K562 (cell line): ENCODE measurements around the gene KCNK4. TPM values are rescaled to one million over a fixed set of nuclear protein-coding genes. Genes with fewer than 3 reads are reported as not detected.

Experiments used
- ADNP ChIP-seq: fragments of 200-800 bp; sonication (Bioruptor generic); IDR thresholded peaks from 2 replicates; pipeline ENCODE4 v1.6.1; 2016; ENCODE audit warnings: missing genetic modification characterization, missing compliant biosample characterization
- CHCHD3 ChIP-seq: fragments of 250-450 bp; sonication (Bioruptor Pico); IDR thresholded peaks from 2 replicates; pipeline ENCODE4 v2.1.2; 2022; ENCODE audit warnings: mild to moderate bottlenecking
- CSDE1 ChIP-seq, 2 experiments: fragments of 450-650 bp; IDR thresholded peaks; 2 replicates each; pipeline ENCODE4 v1.6.1; 2016; ENCODE audit warnings: mild to moderate bottlenecking in 1 of 2
- FOXM1 ChIP-seq, 2 experiments: fragments of 450-650 bp in 1 of 2; sonication (generic) in 1 of 2; formaldehyde crosslinking in 1 of 2; IDR thresholded peaks; 2 replicates each; pipeline versions ENCODE4 v1.6.1 to v1.9.0; 2017 to 2022; ENCODE audit warnings: low read depth in 2 of 2, mild to moderate bottlenecking in 2 of 2, missing genetic modification reagents in 1 of 2, moderate library complexity in 1 of 2
- GABPB1 ChIP-seq: sonication (generic); formaldehyde crosslinking; IDR thresholded peaks from 2 replicates; pipeline ENCODE4 v1.8.0; 2022; ENCODE audit warnings: mild to moderate bottlenecking, missing genetic modification reagents
- HMG20B ChIP-seq: fragments of 250-450 bp; sonication (Bioruptor Pico); IDR thresholded peaks from 2 replicates; pipeline ENCODE4 v1.5.0; 2021; ENCODE audit warnings: mild to moderate bottlenecking
- NFIX ChIP-seq: fragments of 250-450 bp; sonication (Bioruptor Pico); IDR thresholded peaks from 2 replicates; pipeline ENCODE4 v1.4.0; 2020; ENCODE audit warnings: low read depth, mild to moderate bottlenecking, moderate library complexity
- POLR2G ChIP-seq: fragments of 200-400 bp; formaldehyde crosslinking; IDR thresholded peaks from 2 replicates; pipeline ENCODE4 v1.6.1; 2017; ENCODE audit warnings: low read depth, mild to moderate bottlenecking, antibody characterized with exemption, low read length, moderate library complexity
- PTBP1 ChIP-seq: fragments of 200-400 bp; formaldehyde crosslinking; IDR thresholded peaks from 2 replicates; pipeline ENCODE4 v1.6.1; 2017; ENCODE audit warnings: low read depth, low read length
- RFX1 ChIP-seq: fragments of 450-650 bp; IDR thresholded peaks from 2 replicates; pipeline ENCODE4 v1.6.1; 2016; ENCODE audit warnings: mild to moderate bottlenecking, moderate library complexity
- RUNX1 ChIP-seq: sonication (generic); IDR thresholded peaks from 2 replicates; pipeline ENCODE4 v1.6.1; 2016; ENCODE audit warnings: antibody characterized with exemption, low read depth
- SIN3A ChIP-seq, 2 experiments: fragments of 150-350 bp in 1 of 2; IDR thresholded peaks; 2 replicates each; pipeline ENCODE4 v1.6.1; 2011 to 2016; ENCODE audit warnings: borderline replicate concordance in 2 of 2, low read depth in 2 of 2, low read length in 2 of 2, mild to moderate bottlenecking in 2 of 2, moderate library complexity in 2 of 2; ENCODE audit not compliant: control insufficient read depth in 1 of 2
- TEAD1 ChIP-seq, 2 experiments: fragments of 450-650 bp in 1 of 2; sonication (generic) in 1 of 2; formaldehyde crosslinking; IDR thresholded peaks; 2 replicates each; pipeline versions ENCODE4 v1.4.0 to v1.8.0; 2020 to 2022; ENCODE audit warnings: mild to moderate bottlenecking in 2 of 2, missing genetic modification reagents in 1 of 2
- ZBTB7A ChIP-seq: IDR thresholded peaks from 2 replicates; pipeline ENCODE4 v1.6.1; 2011; ENCODE audit warnings: low read depth, mild to moderate bottlenecking, low read length, moderate library complexity, borderline replicate concordance; ENCODE audit not compliant: control insufficient read depth
- ZC3H4 ChIP-seq: sonication (generic); formaldehyde crosslinking; IDR thresholded peaks from 2 replicates; pipeline ENCODE4 v1.9.0; 2021; ENCODE audit warnings: missing genetic modification reagents, borderline replicate concordance
- polyA plus RNA-seq, 8 experiments: library from polyadenylated mRNA; depleted of rRNA in 4 of 8; stranded (reverse) in 5 of 8; unstranded in 3 of 8; fragments of >200 nt; fragmentation: Nextera tagmentation in 2 of 8; fragmentation: Illumina TruSeq in 1 of 8; extraction: Ambion mirVana in 2 of 8; extraction: Trizol in 1 of 8; gene quantifications; 2 replicates each; pipeline versions ENCODE4 v1.2.1 to v1.2.3, GENCODE V29; 2011 to 2014; ENCODE audit warnings: inconsistent platforms in 1 of 8, missing spikeins in 1 of 8
- total RNA-seq, 7 experiments: library from RNA; depleted of rRNA in 6 of 7; stranded (reverse); fragments of >200 nt in 6 of 7; fragmentation: Illumina TruSeq in 2 of 7; extraction: Trizol in 2 of 7; gene quantifications; 2 replicates each; pipeline versions ENCODE4 v1.2.1 to v1.2.3, GENCODE V29; 2011 to 2021; ENCODE audit warnings: low replicate concordance in 1 of 7
- TF ChIP-seq, protein P1 (sequence below): fragments of 450-650 bp; IDR thresholded peaks from 2 replicates; pipeline ENCODE4 v1.6.1; 2016
- TF ChIP-seq, protein P2 (sequence below): fragments of 450-650 bp; formaldehyde crosslinking; IDR thresholded peaks from 2 replicates; pipeline ENCODE4 v1.4.0; 2022; ENCODE audit warnings: mild to moderate bottlenecking, moderate library complexity
- TF ChIP-seq, protein P3 (sequence below), 2 experiments: IDR thresholded peaks in 1 of 2; conservative IDR thresholded peaks in 1 of 2; 2 replicates each; pipeline ENCODE4 v1.6.1; 2016; ENCODE audit warnings: low read depth in 2 of 2, mild to moderate bottlenecking in 1 of 2, missing compliant biosample characterization in 1 of 2, missing genetic modification characterization in 1 of 2, moderate library complexity in 1 of 2

Gene KCNK4
- total and polyA plus RNA-seq, 9 of the 15 experiments (the other 6 are each of a cell fraction or from before 2014, with no cell fraction given): not detected

GRCh38 chr11:64306876-64307622 is 15.9 kb downstream of the KCNK4 start (continued):
- TF ChIP-seq ZBTB7A: peak; percentile 59; the same call in 1 of the 2 replicates
- TF ChIP-seq CSDE1 (IDR thresholded peaks at IDR 0.05): peak in 1 of 2 experiments; percentile 59; a peak in 2 of 4 replicates
- TF ChIP-seq, protein P1, sequence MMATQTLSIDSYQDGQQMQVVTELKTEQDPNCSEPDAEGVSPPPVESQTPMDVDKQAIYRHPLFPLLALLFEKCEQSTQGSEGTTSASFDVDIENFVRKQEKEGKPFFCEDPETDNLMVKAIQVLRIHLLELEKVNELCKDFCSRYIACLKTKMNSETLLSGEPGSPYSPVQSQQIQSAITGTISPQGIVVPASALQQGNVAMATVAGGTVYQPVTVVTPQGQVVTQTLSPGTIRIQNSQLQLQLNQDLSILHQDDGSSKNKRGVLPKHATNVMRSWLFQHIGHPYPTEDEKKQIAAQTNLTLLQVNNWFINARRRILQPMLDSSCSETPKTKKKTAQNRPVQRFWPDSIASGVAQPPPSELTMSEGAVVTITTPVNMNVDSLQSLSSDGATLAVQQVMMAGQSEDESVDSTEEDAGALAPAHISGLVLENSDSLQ: peak; percentile 22; the same call in 1 of the 2 replicates
- TF ChIP-seq GABPB1 (CRISPR knock-in tag): no peak
- TF ChIP-seq ADNP (tag): no peak
- TF ChIP-seq HMG20B: no peak
- TF ChIP-seq RUNX1: no peak
- no peak for TF ChIP-seq FOXM1 (IDR thresholded peaks at IDR 0.05; ENCODE audit: low read depth)
- no peak for TF ChIP-seq FOXM1 (CRISPR knock-in tag; IDR thresholded peaks at IDR 0.05; ENCODE audit: low read depth)
- TF ChIP-seq ZC3H4 (CRISPR knock-in tag): no peak
- TF ChIP-seq, protein P2, sequence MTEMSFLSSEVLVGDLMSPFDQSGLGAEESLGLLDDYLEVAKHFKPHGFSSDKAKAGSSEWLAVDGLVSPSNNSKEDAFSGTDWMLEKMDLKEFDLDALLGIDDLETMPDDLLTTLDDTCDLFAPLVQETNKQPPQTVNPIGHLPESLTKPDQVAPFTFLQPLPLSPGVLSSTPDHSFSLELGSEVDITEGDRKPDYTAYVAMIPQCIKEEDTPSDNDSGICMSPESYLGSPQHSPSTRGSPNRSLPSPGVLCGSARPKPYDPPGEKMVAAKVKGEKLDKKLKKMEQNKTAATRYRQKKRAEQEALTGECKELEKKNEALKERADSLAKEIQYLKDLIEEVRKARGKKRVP: no peak
- TF ChIP-seq POLR2G: peak; percentile 49
- TF ChIP-seq SIN3A (IDR thresholded peaks at IDR 0.05; ENCODE audit: borderline replicate concordance in 2 of 2, control insufficient read depth in 1 of 2, low read depth in 2 of 2, low read length in 2 of 2): peak in 1 of 2 experiments; percentile 40; a peak in 1 of 4 replicates
- no peak for TF ChIP-seq CHCHD3 (CRISPR knock-in tag)
- TF ChIP-seq RFX1: peak; percentile 95
- no peak for TF ChIP-seq PTBP1
- TF ChIP-seq TEAD1 (CRISPR knock-in tag; IDR thresholded peaks at IDR 0.05): no peak
- TF ChIP-seq, protein P3, sequence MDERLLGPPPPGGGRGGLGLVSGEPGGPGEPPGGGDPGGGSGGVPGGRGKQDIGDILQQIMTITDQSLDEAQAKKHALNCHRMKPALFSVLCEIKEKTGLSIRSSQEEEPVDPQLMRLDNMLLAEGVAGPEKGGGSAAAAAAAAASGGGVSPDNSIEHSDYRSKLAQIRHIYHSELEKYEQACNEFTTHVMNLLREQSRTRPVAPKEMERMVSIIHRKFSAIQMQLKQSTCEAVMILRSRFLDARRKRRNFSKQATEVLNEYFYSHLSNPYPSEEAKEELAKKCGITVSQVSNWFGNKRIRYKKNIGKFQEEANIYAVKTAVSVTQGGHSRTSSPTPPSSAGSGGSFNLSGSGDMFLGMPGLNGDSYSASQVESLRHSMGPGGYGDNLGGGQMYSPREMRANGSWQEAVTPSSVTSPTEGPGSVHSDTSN (CRISPR knock-in tag; IDR thresholded peaks at IDR 0.05; ENCODE audit: low read depth): no peak
- TF ChIP-seq, protein P3 (tag; conservative IDR thresholded peaks at IDR 0.05; ENCODE audit: low read depth): no peak
- TF ChIP-seq NFIX: no peak
